Measurements from ENCODE around the gene AMY1C.
"Not testable (repeated sequence)": the region's sequence is repeated elsewhere in the genome, so short reads cannot be mapped to it uniquely, and the experiment has no call there.

GRCh38 chr1:103701256-103701655 is 48.4 kb upstream of the AMY1C start:
- TF ChIP-seq CTCF (IDR thresholded peaks at IDR 0.05; ENCODE audit: low read depth, low read length); EZH2phosphoT487 (IDR thresholded peaks at IDR 0.05; ENCODE audit: low read depth): not testable (repeated sequence)

Measured in OCI-LY3 (cell line).